DND-41 (cell line): ENCODE measurements around the gene FAM20C.

Experiments used
- ATAC-seq: fragments of 200-7000 bp; cut with Tn5 transposase; 3 replicates; pipeline ENCODE4 v1.9.1; 2021; ENCODE audit warnings: low read depth; ENCODE audit not compliant: insufficient read depth
- DNase-seq: peaks from one replicate; pipeline ENCODE4 v3.0.0-alpha.2; 2020
- H2AFZ ChIP-seq: 2 replicates; pipeline ENCODE4 v1.6.0; 2012; ENCODE audit warnings: low read depth, low read length
- H3K27ac ChIP-seq: 2 replicates; pipeline ENCODE4 v1.5.1; 2012; ENCODE audit warnings: low read length, inconsistent platforms
- H3K27me3 ChIP-seq: fragments of 200-600 bp; sonication (generic); 2 replicates; pipeline ENCODE4 v1.6.0; 2012; ENCODE audit warnings: low read length, mild to moderate bottlenecking, inconsistent platforms; ENCODE audit not compliant: insufficient read depth, poor library complexity
- H3K36me3 ChIP-seq: 2 replicates; pipeline ENCODE4 v1.5.1; 2012; ENCODE audit warnings: low read length, inconsistent platforms; ENCODE audit not compliant: insufficient read depth
- H3K4me1 ChIP-seq: 2 replicates; pipeline ENCODE4 v1.5.1; 2012; ENCODE audit warnings: mild to moderate bottlenecking, low read length; ENCODE audit not compliant: insufficient read depth
- H3K4me2 ChIP-seq: 2 replicates; pipeline ENCODE4 v1.6.0; 2012; ENCODE audit warnings: mild to moderate bottlenecking, moderate library complexity, low read length, inconsistent platforms; ENCODE audit not compliant: insufficient read depth
- H3K4me3 ChIP-seq, 2 experiments: fragments of 200-600 bp in 1 of 2; shearing (Covaris generic) in 1 of 2; 2 replicates each; pipeline ENCODE4 v1.5.1; 2012 to 2016; ENCODE audit warnings: inconsistent platforms in 2 of 2, low read length in 2 of 2, mild to moderate bottlenecking in 2 of 2, low read depth in 1 of 2, moderate library complexity in 1 of 2
- H3K79me2 ChIP-seq: 2 replicates; pipeline ENCODE4 v1.6.0; 2012; ENCODE audit warnings: low read length, inconsistent platforms; ENCODE audit not compliant: insufficient read depth
- H3K9ac ChIP-seq: 2 replicates; pipeline ENCODE4 v1.6.0; 2012; ENCODE audit warnings: low read depth, mild to moderate bottlenecking, inconsistent platforms, low read length, moderate library complexity
- H3K9me3 ChIP-seq: 2 replicates; pipeline ENCODE4 v1.5.1; 2012; ENCODE audit warnings: low read length, moderate library complexity, mild to moderate bottlenecking, inconsistent platforms; ENCODE audit not compliant: insufficient read depth, severe bottlenecking
- H4K20me1 ChIP-seq: 2 replicates; pipeline ENCODE4 v1.6.0; 2012; ENCODE audit warnings: low read length; ENCODE audit not compliant: insufficient read depth
- CTCF ChIP-seq: IDR thresholded peaks from 2 replicates; pipeline ENCODE4 v1.5.1; 2012; ENCODE audit warnings: borderline replicate concordance, low read length, moderate library complexity, mild to moderate bottlenecking; ENCODE audit not compliant: poor library complexity, severe bottlenecking; ENCODE audit errors: extremely low read depth
- EZH2 ChIP-seq: IDR thresholded peaks from 3 replicates; pipeline ENCODE4 v1.6.1; 2012; ENCODE audit warnings: borderline replicate concordance, low read depth, mild to moderate bottlenecking, moderate library complexity, low read length, inconsistent platforms; ENCODE audit not compliant: severe bottlenecking

Gene FAM20C

GRCh38 chr7:285731-286130, 93.4 kb downstream of the FAM20C start:
- Histone ChIP-seq H3K79me2 (no peaks in the 10 kb centered on the region), H4K20me1 (no peaks in the 10 kb centered on the region), H3K9me3 (no peaks in the 10 kb centered on the region), H3K27ac (no peak overlapping the region), H3K27me3 (no peaks in the 10 kb centered on the region), H3K4me2 (no peak overlapping the region), H3K9ac (no peak overlapping the region), H3K4me3 (no peak overlapping the region), H2AFZ (no peak overlapping the region), H3K4me1 (no peaks in the 10 kb centered on the region), H3K36me3 (no peaks in the 10 kb centered on the region)
- no peak for DNase-seq
- TF ChIP-seq EZH2, result no peak
- no peak for TF ChIP-seq CTCF
- no peak for ATAC-seq

GRCh38 chr7:286266-286665, 93.9 kb downstream of the FAM20C start:
- ATAC-seq, result no peak

GRCh38 chr7:288671-289101, 96.3 kb downstream of the FAM20C start:
- H3K27me3 ChIP-seq, result no peaks in the 10 kb centered on the region
- no peaks in the 10 kb centered on the region for H3K9me3 ChIP-seq
- H3K4me1 ChIP-seq, result no peaks in the 10 kb centered on the region
- no peak overlapping the region for H3K4me2 ChIP-seq
- no peak overlapping the region for H3K4me3 ChIP-seq
- H3K36me3 ChIP-seq, result no peaks in the 10 kb centered on the region
- H3K9ac ChIP-seq, result no peak overlapping the region
- H3K27ac ChIP-seq, result no peak overlapping the region
- no peak for DNase-seq
- ATAC-seq, result no peak
- H3K79me2 ChIP-seq, result no peaks in the 10 kb centered on the region
- TF ChIP-seq CTCF (no peak), EZH2 (no peak)
- no peaks in the 10 kb centered on the region for H4K20me1 ChIP-seq
- no peak overlapping the region for H2AFZ ChIP-seq

More at GRCh38 chr7:286266-286665, 93.9 kb downstream of the FAM20C start:
- Histone ChIP-seq H3K9me3 (no peaks in the 10 kb centered on the region), H3K9ac (no peak overlapping the region), H3K27me3 (no peaks in the 10 kb centered on the region), H4K20me1 (no peaks in the 10 kb centered on the region), H3K4me2 (no peak overlapping the region), H2AFZ (no peak overlapping the region), H3K36me3 (no peaks in the 10 kb centered on the region), H3K4me1 (no peaks in the 10 kb centered on the region), H3K79me2 (no peaks in the 10 kb centered on the region), H3K4me3 (no peak overlapping the region), H3K27ac (no peak overlapping the region)
- TF ChIP-seq EZH2 (no peak), CTCF (no peak)
- DNase-seq, result no peak

GRCh38 chr7:289209-289755, 96.9 kb downstream of the FAM20C start:
- no peak for ATAC-seq
- no peaks in the 10 kb centered on the region for H3K27me3 ChIP-seq
- H3K79me2 ChIP-seq, result no peaks in the 10 kb centered on the region
- H3K36me3 ChIP-seq, result no peaks in the 10 kb centered on the region
- no peak overlapping the region for H3K27ac ChIP-seq
- H3K4me1 ChIP-seq, result no peaks in the 10 kb centered on the region
- no peaks in the 10 kb centered on the region for H3K9me3 ChIP-seq
- no peak overlapping the region for H3K9ac ChIP-seq
- H4K20me1 ChIP-seq, result no peaks in the 10 kb centered on the region
- H3K4me3 ChIP-seq, result no peak overlapping the region
- TF ChIP-seq EZH2 (no peak), CTCF (no peak)
- H2AFZ ChIP-seq, result no peak overlapping the region
- DNase-seq, result no peak
- H3K4me2 ChIP-seq, result no peak overlapping the region
